GM06990 (cell line): Measurements from ENCODE around the gene ZNF578.
"Not testable (repeated sequence)": the region's sequence is repeated elsewhere in the genome, so short reads cannot be mapped to it uniquely, and the experiment has no call there.

Experiments
- DNase-seq: peaks from one replicate; pipeline ENCODE4 v3.0.0-alpha.2; 2011; ENCODE audit not compliant: insufficient read length; ENCODE audit errors: extremely low read depth
- H3K27me3 ChIP-seq: replicated peaks from 2 replicates; pipeline ENCODE4 v1.6.0; 2011; ENCODE audit warnings: low read length; ENCODE audit not compliant: control insufficient read depth, insufficient read depth
- H3K36me3 ChIP-seq: 2 replicates; pipeline ENCODE4 v1.5.1; 2011; ENCODE audit warnings: low read length; ENCODE audit not compliant: control insufficient read depth, insufficient read depth
- H3K4me3 ChIP-seq: replicated peaks from 2 replicates; pipeline ENCODE4 v1.5.1; 2011; ENCODE audit warnings: low read depth, mild to moderate bottlenecking, control low read depth, low read length
- TF ChIP-seq, protein P1 (sequence below): IDR thresholded peaks from 2 replicates; pipeline ENCODE4 v1.5.1; 2011; ENCODE audit warnings: low read length, control low read depth, mild to moderate bottlenecking, inconsistent platforms; ENCODE audit not compliant: insufficient read depth, poor library complexity, severe bottlenecking

Gene ZNF578

DNA sequence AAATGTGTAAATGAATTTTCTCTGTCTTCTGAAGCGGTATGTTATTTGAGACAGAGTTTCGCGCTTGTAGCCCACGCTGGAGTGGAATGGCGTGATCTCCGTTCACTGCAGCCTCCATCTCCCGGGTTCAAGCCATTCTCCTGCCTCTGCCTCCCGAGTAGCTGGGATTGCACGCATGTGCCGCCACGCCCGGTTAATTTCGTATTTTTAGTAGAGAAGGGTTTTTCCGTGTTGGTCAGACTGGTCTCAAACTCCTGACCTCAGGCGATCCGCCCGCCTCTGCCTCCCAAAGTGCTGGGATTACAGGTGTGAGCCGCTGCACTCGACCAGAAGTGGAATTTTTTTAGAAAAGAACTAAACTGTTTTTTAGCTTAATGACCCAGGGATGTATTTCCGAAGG, 70.7 kb downstream of the ZNF578 start:
- Histone ChIP-seq H3K4me3 (no peak overlapping the region), H3K36me3 (no peaks in the 10 kb centered on the region), H3K27me3 (no peaks in the 10 kb centered on the region)
- TF ChIP-seq, protein P1, sequence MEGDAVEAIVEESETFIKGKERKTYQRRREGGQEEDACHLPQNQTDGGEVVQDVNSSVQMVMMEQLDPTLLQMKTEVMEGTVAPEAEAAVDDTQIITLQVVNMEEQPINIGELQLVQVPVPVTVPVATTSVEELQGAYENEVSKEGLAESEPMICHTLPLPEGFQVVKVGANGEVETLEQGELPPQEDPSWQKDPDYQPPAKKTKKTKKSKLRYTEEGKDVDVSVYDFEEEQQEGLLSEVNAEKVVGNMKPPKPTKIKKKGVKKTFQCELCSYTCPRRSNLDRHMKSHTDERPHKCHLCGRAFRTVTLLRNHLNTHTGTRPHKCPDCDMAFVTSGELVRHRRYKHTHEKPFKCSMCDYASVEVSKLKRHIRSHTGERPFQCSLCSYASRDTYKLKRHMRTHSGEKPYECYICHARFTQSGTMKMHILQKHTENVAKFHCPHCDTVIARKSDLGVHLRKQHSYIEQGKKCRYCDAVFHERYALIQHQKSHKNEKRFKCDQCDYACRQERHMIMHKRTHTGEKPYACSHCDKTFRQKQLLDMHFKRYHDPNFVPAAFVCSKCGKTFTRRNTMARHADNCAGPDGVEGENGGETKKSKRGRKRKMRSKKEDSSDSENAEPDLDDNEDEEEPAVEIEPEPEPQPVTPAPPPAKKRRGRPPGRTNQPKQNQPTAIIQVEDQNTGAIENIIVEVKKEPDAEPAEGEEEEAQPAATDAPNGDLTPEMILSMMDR = no peak
- DNase-seq = no peak

DNA sequence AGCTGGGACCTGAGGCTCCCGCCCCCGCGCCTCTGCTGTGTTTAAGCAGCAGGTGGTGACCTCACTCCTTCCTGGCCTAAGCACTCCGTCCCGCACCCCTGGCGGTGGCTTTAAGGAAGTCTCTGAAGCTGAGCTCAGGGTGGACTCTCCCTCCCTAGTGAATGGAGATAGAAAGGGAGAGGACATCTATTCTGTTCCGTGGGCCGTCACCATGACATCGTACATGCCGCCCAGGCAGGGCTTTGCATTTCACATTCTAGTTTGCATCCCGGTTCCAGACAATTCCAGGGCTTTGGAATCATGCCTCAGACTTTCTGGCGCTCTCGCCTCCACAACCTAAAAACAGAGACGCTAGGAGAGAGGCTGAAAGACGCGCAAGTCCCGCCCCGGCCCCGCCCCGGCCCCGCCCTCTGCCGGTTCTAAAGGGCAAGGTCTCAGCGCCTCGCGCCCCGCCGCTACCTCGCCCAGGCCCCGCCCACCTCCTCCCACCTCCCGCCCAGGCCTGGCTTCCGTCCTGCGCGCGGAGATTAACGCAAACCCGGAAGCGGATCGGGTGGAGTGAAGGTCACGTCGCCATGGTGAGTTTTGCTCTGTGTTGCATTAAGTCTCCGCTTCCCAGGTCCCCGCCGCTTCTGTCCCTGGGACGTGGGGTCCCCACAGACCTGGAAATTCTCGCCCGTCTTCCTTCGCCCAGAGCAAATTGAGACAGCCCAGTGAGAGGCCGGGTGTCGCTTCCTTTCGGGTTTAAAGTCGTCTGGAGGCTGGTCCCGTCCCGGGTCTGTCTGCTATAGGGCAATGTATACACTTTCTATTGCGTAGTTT, 74.0 kb downstream of the ZNF578 start, which contains the start of gene ZNF808:
TSS of gene ZNF808 (plus strand) at position 535 of the 822 bp plus-strand sequence. CDS start 15,617 bp downstream, outside the sequence.
- H3K27me3 ChIP-seq = no peaks in the 10 kb centered on the region
- peak within 1 kb of the TSS; percentile 94 for H3K4me3 ChIP-seq
- TF ChIP-seq, protein P1 = peak; percentile 79
- no peaks in the 10 kb centered on the region; the same call in 1 of the 2 replicates for H3K36me3 ChIP-seq
- DNase-seq = peak; percentile 92

DNA sequence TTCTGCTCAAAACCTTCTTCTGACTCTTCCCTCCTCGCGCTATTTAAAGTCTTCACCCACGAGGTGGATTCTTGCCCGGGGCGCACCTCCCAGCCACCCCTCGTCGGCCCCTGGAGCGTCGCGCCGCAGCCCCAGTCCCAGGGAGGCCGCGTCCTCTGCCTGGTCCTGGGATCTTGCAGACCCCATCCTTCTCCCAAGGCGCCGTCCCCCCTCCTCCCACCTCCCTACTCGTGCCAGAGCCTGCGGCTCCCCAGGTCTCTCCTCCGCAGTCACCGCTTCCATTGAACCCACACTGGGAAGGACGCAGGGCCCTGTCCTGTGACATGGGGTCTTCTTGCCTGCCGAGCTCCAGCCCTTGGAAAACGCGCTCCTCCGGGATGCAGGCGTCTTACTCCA, 74.6 kb downstream of the ZNF578 start:
- DNase-seq = no peak
- TF ChIP-seq, protein P1 = no peak
- Histone ChIP-seq H3K4me3 (peak overlapping the region; percentile 94), H3K36me3 (no peaks in the 10 kb centered on the region; the same call in 1 of the 2 replicates), H3K27me3 (no peaks in the 10 kb centered on the region)

DNA sequence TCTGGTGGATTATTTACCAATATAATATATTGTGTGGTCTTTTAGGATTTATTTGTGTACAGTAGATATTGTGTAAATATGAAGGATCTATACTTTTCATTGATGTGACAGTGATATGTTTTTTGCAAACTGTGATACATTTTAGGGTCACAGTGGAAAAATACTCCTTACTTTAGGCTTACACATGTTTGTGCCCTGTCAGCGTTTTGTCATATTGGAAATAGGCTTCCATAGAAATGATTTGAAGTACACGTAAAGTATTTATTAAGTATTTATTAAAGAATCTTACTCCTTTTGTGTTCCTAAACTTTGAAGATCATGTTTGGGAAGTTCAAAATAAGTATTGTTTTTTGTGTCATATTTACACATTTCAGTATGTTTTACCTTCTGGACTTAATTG, 79.1 kb downstream of the ZNF578 start:
- H3K4me3 ChIP-seq = no peak overlapping the region
- TF ChIP-seq, protein P1 = no peak
- no peaks in the 10 kb centered on the region; the same call in none of the 2 replicates for H3K36me3 ChIP-seq
- no peaks in the 10 kb centered on the region for H3K27me3 ChIP-seq
- DNase-seq = no peak

DNA sequence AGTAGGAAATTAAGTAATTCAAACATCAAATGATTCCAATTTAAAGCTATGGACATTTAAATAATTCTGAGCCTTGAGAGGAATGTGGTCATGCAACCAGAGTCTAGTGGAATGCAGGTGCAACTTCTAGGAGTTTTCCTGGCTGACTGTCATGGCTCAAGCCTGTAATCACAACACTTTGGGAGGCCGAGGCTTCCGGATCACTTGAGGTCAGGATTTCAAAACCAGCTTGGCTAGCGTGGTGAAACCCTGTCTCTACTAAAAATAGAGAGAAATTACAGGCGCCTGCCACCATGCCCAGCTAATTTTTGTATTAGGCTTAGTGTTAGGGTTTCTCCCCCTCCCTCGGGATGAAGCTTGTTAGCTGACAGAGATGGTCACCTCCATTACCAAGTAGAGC, 80.5 kb downstream of the ZNF578 start:
- no peak for DNase-seq
- H3K4me3 ChIP-seq = no peak overlapping the region
- no peaks in the 10 kb centered on the region for H3K27me3 ChIP-seq
- TF ChIP-seq, protein P1 = no peak
- H3K36me3 ChIP-seq = no peaks in the 10 kb centered on the region; the same call in none of the 2 replicates

DNA sequence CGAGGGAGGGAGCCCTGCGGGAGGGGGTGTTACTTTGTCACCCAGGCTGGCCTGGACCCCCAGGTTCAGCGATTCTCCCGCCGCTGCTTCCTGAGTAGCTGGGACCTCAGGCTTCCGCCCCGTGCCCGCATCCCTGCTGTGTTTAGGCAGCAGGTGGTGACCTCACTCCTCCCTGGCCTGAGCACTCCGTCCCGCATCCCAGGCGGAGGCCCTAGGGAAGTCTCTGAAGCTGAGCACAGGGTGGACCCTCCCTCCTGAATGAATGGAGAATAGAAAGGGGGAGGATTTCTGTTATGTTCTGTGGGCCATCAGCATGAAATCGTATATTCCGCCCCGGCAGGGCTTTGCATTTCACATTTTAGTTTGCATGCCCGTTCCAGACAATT, 82.0 kb downstream of the ZNF578 start:
- H3K36me3 ChIP-seq, DNase-seq, H3K27me3 ChIP-seq: not testable (repeated sequence)
- peak overlapping the region; percentile 63 for H3K4me3 ChIP-seq
